ACC112 (cell line): ENCODE results near the gene RABGAP1L.
"Not testable (repeated sequence)": the region's sequence is repeated elsewhere in the genome, so short reads cannot be mapped to it uniquely, and the experiment has no call there.

ENCODE experiments used
- H2AFZ ChIP-seq: fragments of 200-600 bp; sonication (generic); one replicate; pipeline ENCODE4 v1.6.0; 2017; ENCODE audit warnings: antibody characterized with exemption, low read length; ENCODE audit not compliant: unreplicated experiment
- H3K27ac ChIP-seq: fragments of 200-600 bp; sonication (generic); 2 replicates; pipeline ENCODE4 v1.5.1; 2014; ENCODE audit warnings: low read depth, mild to moderate bottlenecking, antibody characterized with exemption, low read length, moderate library complexity
- H3K27me3 ChIP-seq: fragments of 200-600 bp; sonication (generic); 2 replicates; pipeline ENCODE4 v1.6.1; 2014; ENCODE audit warnings: mild to moderate bottlenecking, antibody characterized with exemption, low read length, moderate library complexity, mixed read lengths; ENCODE audit not compliant: insufficient read depth
- H3K36me3 ChIP-seq: fragments of 200-600 bp; sonication (generic); 2 replicates; pipeline ENCODE4 v1.6.1; 2016; ENCODE audit warnings: mild to moderate bottlenecking, antibody characterized with exemption, low read length, moderate library complexity, mixed read lengths; ENCODE audit not compliant: insufficient read depth
- H3K4me1 ChIP-seq: fragments of 200-600 bp; sonication (generic); one replicate; pipeline ENCODE4 v1.6.1; 2016; ENCODE audit warnings: low read length, mixed read lengths; ENCODE audit not compliant: insufficient read depth, unreplicated experiment, control insufficient read depth
- H3K4me3 ChIP-seq: fragments of 200-600 bp; sonication (generic); 2 replicates; pipeline ENCODE4 v1.5.1; 2014; ENCODE audit warnings: mild to moderate bottlenecking, low read depth, low read length
- H3K79me2 ChIP-seq: fragments of 200-600 bp; sonication (generic); one replicate; pipeline ENCODE4 v1.6.0; 2016; ENCODE audit warnings: low read length; ENCODE audit not compliant: control insufficient read depth, unreplicated experiment, insufficient read depth

Gene RABGAP1L

GRCh38 chr1:174535207-174535606 is 375.9 kb downstream of the RABGAP1L start:
- no peak overlapping the region for H2AFZ ChIP-seq
- no peaks in the 10 kb centered on the region for H3K27me3 ChIP-seq
- no peak overlapping the region for H3K27ac ChIP-seq
- H3K4me3 ChIP-seq: no peak overlapping the region
- H3K4me1 ChIP-seq: peaks cover 3% of the 10 kb centered on the region
- no peaks in the 10 kb centered on the region for H3K36me3 ChIP-seq
- no peaks in the 10 kb centered on the region for H3K79me2 ChIP-seq

DNA sequence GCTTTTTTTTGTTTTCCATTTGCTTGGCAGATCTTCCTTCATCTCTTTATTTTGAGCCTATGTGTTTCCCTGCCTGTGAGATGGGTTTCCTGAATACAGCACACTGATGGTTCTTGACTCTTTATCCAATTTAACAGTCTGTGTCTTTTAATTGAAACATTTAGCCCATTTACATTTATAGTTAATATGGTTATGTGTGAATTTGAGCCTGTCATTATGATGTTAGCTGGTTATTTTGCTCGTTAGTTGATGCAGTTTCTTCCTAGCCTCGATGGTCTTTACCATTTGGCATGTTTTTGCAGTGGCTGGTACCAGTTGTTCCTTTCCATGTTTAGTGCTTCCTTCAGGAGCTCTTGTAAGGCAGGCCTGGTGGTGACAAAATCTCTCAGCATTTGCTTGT is 384.1 kb downstream of the RABGAP1L start:
- H3K27ac ChIP-seq, H3K79me2 ChIP-seq, H2AFZ ChIP-seq, H3K4me1 ChIP-seq, H3K36me3 ChIP-seq, H3K27me3 ChIP-seq, H3K4me3 ChIP-seq: not testable (repeated sequence)

DNA sequence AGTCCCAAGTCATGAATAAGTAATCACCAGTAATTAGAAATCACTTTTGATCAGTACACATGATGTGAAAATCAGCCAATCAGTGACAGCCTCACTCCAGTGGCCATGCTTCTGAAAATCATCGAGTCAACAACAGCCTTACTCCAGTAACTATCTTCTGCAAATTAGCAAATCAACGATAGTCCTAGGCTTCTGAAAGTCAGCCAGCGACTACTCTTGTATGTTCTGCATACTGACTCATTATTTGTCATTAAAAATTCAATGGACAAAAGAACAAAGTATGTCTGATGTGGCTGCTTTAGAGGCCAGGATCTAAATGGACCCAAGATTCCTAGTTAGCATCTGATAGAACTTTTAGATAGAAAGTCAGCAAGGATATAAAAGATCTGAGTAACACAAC is 391.0 kb downstream of the RABGAP1L start:
- no peak overlapping the region for H3K27ac ChIP-seq
- H3K27me3 ChIP-seq: no peaks in the 10 kb centered on the region
- no peaks in the 10 kb centered on the region for H3K4me1 ChIP-seq
- H3K4me3 ChIP-seq: no peak overlapping the region
- H3K79me2 ChIP-seq: no peaks in the 10 kb centered on the region
- H2AFZ ChIP-seq: no peak overlapping the region
- H3K36me3 ChIP-seq: no peaks in the 10 kb centered on the region

GRCh38 chr1:174556392-174556791 is 397.1 kb downstream of the RABGAP1L start:
- Histone ChIP-seq H3K27me3 (no peaks in the 10 kb centered on the region; the same call in 1 of the 2 replicates), H3K79me2 (no peaks in the 10 kb centered on the region), H3K27ac (no peak overlapping the region), H3K4me1 (no peaks in the 10 kb centered on the region), H3K4me3 (no peak overlapping the region), H3K36me3 (no peaks in the 10 kb centered on the region), H2AFZ (no peak overlapping the region)

GRCh38 chr1:174568551-174568950 is 409.2 kb downstream of the RABGAP1L start:
- H3K27ac ChIP-seq: no peak overlapping the region
- no peaks in the 10 kb centered on the region for H3K4me1 ChIP-seq
- no peaks in the 10 kb centered on the region for H3K36me3 ChIP-seq
- no peak overlapping the region for H2AFZ ChIP-seq
- no peaks in the 10 kb centered on the region for H3K79me2 ChIP-seq
- no peak overlapping the region for H3K4me3 ChIP-seq
- no peaks in the 10 kb centered on the region for H3K27me3 ChIP-seq

DNA sequence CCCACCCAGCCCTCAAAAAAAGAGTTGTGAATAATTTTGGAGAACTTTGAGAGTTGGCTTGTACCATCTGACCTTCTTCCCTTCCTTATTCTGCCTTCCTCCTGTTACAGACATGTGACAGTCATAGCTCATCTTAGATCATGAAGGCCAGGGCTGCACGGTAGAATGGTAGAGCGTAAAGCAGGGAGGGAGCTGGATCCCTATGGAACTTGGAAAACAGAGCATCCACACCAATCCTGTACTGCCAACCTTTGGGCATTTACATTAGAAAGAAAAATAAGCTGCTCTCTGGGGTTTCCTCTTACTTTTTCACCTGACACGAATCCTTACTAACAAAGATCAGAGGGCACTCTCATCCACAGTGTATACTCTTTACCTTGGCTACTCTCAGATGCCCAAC is 409.9 kb downstream of the RABGAP1L start:
- Histone ChIP-seq H3K4me3 (no peak overlapping the region), H3K27ac (no peak overlapping the region), H3K4me1 (no peaks in the 10 kb centered on the region), H3K36me3 (no peaks in the 10 kb centered on the region), H3K27me3 (no peaks in the 10 kb centered on the region), H3K79me2 (no peaks in the 10 kb centered on the region), H2AFZ (no peak overlapping the region)

DNA sequence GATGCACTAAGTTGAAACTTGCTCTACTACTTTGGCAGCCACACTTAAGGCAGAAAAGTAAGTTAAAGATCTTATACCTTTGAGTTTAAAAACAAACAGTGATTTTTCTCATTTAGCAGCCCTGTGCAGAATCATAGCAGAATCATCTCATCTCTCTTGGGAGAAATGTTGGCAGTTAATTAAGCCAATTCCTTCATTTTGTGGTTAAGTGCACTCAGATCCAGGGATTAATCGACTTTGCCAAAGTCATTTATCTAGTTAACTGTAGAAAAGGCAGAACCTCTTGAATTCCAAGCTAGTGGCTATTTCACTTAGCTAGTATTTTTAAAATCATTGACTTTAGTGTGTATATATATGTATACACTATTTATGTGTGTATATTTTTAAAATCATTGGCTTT is 413.5 kb downstream of the RABGAP1L start:
- Histone ChIP-seq H2AFZ (no peak overlapping the region), H3K27ac (no peak overlapping the region), H3K79me2 (no peaks in the 10 kb centered on the region), H3K27me3 (no peaks in the 10 kb centered on the region), H3K4me1 (no peaks in the 10 kb centered on the region), H3K36me3 (no peaks in the 10 kb centered on the region), H3K4me3 (no peak overlapping the region)

DNA sequence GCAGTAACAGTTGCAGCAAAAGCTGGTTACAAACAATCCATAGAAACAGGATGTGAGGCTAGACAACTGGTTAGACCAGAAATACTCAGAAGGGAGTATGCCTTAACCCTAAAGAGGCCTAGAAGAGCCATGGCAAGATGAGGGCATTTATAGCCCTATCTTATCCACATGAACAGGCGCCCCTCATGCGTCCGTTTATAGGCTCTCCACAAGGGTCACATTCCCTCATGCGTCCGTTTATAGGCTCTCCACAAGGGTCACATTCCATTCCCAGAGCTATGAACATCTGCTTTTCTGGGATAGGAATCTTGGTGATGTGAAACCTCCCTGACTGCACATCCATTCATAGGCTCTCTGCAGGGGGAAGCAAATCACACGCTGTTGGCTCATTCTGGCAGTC is 416.8 kb downstream of the RABGAP1L start:
- H3K4me1 ChIP-seq, H3K4me3 ChIP-seq, H3K27ac ChIP-seq, H3K27me3 ChIP-seq, H2AFZ ChIP-seq, H3K79me2 ChIP-seq, H3K36me3 ChIP-seq: not testable (repeated sequence)

- Histone ChIP-seq H3K27me3 (no peaks in the 10 kb centered on the region), H2AFZ (no peak overlapping the region), H3K79me2 (no peaks in the 10 kb centered on the region), H3K36me3 (no peaks in the 10 kb centered on the region), H3K4me3 (no peak overlapping the region), H3K27ac (no peak overlapping the region), H3K4me1 (no peaks in the 10 kb centered on the region)
Measured at GRCh38 chr1:174577681-174578080, 418.4 kb downstream of the RABGAP1L start.

- no peak overlapping the region for H3K27ac ChIP-seq
- H2AFZ ChIP-seq: no peak overlapping the region
- H3K4me1 ChIP-seq: no peaks in the 10 kb centered on the region
- H3K4me3 ChIP-seq: no peak overlapping the region
- H3K27me3 ChIP-seq: no peaks in the 10 kb centered on the region
- H3K36me3 ChIP-seq: no peaks in the 10 kb centered on the region
- no peaks in the 10 kb centered on the region for H3K79me2 ChIP-seq
Measured at GRCh38 chr1:174580801-174581200, 421.5 kb downstream of the RABGAP1L start.

DNA sequence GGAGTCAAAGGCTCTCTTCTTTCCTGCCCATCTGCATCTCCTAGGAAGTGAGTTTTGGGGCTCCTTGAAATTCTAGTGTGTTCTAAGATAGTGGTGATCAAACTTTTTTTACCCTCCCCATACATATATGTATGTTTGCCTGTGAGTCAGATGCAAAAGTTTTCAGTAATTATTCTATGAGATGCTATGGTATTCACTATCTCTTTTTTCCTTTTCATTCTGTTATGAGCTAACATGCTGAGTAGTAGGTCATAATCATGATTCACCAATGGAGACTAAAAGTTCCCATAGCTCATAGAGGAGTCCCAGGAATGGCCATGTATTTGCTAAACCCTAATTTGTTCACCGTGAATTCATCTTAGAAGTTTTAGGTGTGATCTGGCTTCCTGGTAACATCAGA is 424.0 kb downstream of the RABGAP1L start:
- Histone ChIP-seq H3K27me3 (no peaks in the 10 kb centered on the region), H2AFZ (no peak overlapping the region), H3K36me3 (no peaks in the 10 kb centered on the region), H3K4me3 (no peak overlapping the region), H3K27ac (no peak overlapping the region), H3K4me1 (no peaks in the 10 kb centered on the region), H3K79me2 (no peaks in the 10 kb centered on the region)

DNA sequence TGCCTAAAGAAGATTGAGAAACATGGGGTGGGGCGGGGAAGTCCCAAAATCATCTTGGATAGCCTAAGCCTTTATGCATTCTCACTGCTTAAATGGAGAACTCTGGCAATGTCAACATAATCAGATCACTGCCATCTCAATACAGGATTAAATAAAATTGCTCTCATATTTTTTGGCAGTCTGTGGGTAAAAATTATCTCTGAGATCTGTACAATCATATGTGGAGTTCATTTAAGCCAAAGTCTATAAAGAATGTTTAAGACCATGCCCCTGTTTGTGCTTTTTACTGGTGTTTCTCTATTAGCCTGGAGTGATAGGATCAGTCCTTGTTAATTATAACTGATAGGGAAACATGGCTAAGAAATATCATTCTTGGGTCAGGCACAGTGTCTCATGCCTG is 424.8 kb downstream of the RABGAP1L start:
- Histone ChIP-seq H3K36me3 (no peaks in the 10 kb centered on the region), H3K4me3 (no peak overlapping the region), H3K79me2 (no peaks in the 10 kb centered on the region), H3K27me3 (no peaks in the 10 kb centered on the region), H3K27ac (no peak overlapping the region), H3K4me1 (no peaks in the 10 kb centered on the region), H2AFZ (no peak overlapping the region)
